Mammary microvascular endothelial cell (primary cell): ENCODE results near the gene KCNC1. TPM values are rescaled to one million over a fixed set of nuclear protein-coding genes. Genes with fewer than 3 reads are reported as not detected.

Experiments
- total RNA-seq: library from RNA; depleted of rRNA; stranded (reverse); fragments of >200 nt; gene quantifications from 2 replicates; pipeline ENCODE4 v1.2.3, GENCODE V29; 2015

KCNC1 gene
- total RNA-seq = not detected in 2 replicates

DNA sequence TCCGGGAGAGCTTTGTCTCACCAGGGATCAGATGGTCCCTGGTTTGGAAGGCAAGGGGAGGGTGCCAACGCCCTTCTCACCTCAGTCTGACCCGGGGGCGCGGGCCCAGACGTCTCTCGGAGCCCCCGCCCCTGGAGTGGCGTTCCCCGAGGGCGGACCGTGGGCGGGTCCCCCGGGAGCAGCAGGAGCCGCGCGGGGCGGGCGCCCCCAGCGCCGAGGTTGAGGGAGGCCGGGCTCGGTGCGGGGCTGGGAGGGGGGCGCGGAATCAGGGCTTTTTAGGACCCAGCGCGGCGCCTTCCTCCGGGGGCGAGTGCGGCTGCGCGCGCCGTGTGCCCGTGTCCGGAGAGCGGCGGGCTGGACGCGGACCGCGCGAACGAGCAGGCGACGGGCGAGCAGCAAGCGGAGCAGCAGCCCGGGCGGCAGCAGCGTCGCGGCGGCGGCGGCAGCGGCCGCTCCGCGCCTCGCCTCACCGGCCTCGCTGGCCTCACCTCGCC is at the start of gene KCNC1:
TSS of gene KCNC1 (plus strand) at position 364 of the 494 bp plus-strand sequence. CDS start 1,222 bp downstream, outside the sequence.

DNA sequence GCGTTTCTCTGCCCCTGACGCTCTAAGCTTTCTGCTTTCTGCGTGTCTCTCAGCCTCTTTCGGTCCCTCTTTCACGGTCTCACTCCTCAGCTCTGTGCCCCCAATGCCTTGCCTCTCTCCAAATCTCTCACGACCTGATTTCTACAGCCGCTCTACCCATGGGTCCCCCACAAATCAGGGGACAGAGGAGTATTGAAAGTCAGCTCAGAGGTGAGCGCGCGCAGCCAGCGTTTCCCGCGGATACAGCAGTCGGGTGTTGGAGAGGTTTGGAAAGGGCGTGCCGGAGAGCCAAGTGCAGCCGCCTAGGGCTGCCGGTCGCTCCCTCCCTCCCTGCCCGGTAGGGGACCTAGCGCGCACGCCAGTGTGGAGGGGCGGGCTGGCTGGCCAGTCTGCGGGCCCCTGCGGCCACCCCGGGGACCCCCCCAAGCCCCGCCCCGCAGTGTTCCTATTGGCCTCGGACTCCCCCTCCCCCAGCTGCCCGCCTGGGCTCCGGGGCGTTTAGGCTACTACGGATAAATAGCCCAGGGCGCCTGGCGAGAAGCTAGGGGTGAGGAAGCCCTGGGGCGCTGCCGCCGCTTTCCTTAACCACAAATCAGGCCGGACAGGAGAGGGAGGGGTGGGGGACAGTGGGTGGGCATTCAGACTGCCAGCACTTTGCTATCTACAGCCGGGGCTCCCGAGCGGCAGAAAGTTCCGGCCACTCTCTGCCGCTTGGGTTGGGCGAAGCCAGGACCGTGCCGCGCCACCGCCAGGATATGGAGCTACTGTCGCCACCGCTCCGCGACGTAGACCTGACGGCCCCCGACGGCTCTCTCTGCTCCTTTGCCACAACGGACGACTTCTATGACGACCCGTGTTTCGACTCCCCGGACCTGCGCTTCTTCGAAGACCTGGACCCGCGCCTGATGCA is 15.3 kb upstream of the KCNC1 start, which contains the start of gene MYOD1:
TSS of gene MYOD1 (plus strand) at position 544 of the 910 bp plus-strand sequence. CDS start at position 756, 212 bp downstream.

Other genes starting within 250 kb of the KCNC1 start
- not detected in 2 replicates for gene USH1C, start 190.4 kb upstream of the KCNC1 start, total RNA-seq
- not detected in 2 replicates for gene OTOG, start 187.5 kb upstream of the KCNC1 start, total RNA-seq
- not detected in 2 replicates for gene MYOD1, start 15.2 kb upstream of the KCNC1 start, total RNA-seq